NCI-H748 (cell line): ENCODE data around the gene SREK1IP1.
"Not testable (repeated sequence)": the region's sequence is repeated elsewhere in the genome, so short reads cannot be mapped to it uniquely, and the experiment has no call there.

Experiments
- DNase-seq: peaks from one replicate; lab custom pipeline; 2025; ENCODE audit not compliant: unreplicated experiment; lab: John Stamatoyannopoulos, UW

The SREK1IP1 gene

GRCh38 chr5:64765804-64766504, 2.5 kb downstream of the SREK1IP1 start:
- DNase-seq, result peak; percentile 3

GRCh38 chr5:64763948-64764503, 4.5 kb downstream of the SREK1IP1 start:
- no peak for DNase-seq

- no peak for DNase-seq
These were observed 8.4 kb downstream of the SREK1IP1 start for GRCh38 chr5:64759960-64760660.

GRCh38 chr5:64758901-64759300, 9.6 kb downstream of the SREK1IP1 start:
- DNase-seq, result no peak

GRCh38 chr5:64754066-64754465, 14.4 kb downstream of the SREK1IP1 start:
- DNase-seq, result no peak

GRCh38 chr5:64749385-64749784, 19.1 kb downstream of the SREK1IP1 start:
- no peak for DNase-seq

GRCh38 chr5:64746446-64746845, 22.0 kb downstream of the SREK1IP1 start:
- DNase-seq, result no peak

- no peak for DNase-seq
These were observed 23.6 kb downstream of the SREK1IP1 start for GRCh38 chr5:64744914-64745313.

- DNase-seq, result no peak
These were observed 25.7 kb downstream of the SREK1IP1 start for GRCh38 chr5:64742821-64743220.

GRCh38 chr5:64742411-64742810, 26.1 kb downstream of the SREK1IP1 start:
- no peak for DNase-seq

- no peak for DNase-seq
These were observed 41.3 kb downstream of the SREK1IP1 start for GRCh38 chr5:64727150-64727549.

GRCh38 chr5:64722588-64722987, 45.9 kb downstream of the SREK1IP1 start:
- no peak for DNase-seq

- DNase-seq, result not testable (repeated sequence)
These were observed 54.0 kb downstream of the SREK1IP1 start for GRCh38 chr5:64714495-64714894.

GRCh38 chr5:64707191-64707590, 61.3 kb downstream of the SREK1IP1 start:
- no peak for DNase-seq

- DNase-seq, result not testable (repeated sequence)
These were observed 62.4 kb downstream of the SREK1IP1 start for GRCh38 chr5:64706074-64706473.

- no peak for DNase-seq
These were observed 67.7 kb downstream of the SREK1IP1 start for GRCh38 chr5:64700765-64701164.

GRCh38 chr5:64696414-64696813, 72.1 kb downstream of the SREK1IP1 start:
- DNase-seq, result not testable (repeated sequence)

GRCh38 chr5:64693636-64694035, 74.9 kb downstream of the SREK1IP1 start:
- DNase-seq, result no peak

GRCh38 chr5:64691291-64691690, 77.2 kb downstream of the SREK1IP1 start:
- DNase-seq, result no peak

- DNase-seq, result peak; percentile 86
These were observed 77.9 kb downstream of the SREK1IP1 start, which contains the start of gene SHISAL2B for GRCh38 chr5:64690417-64691151. Gene SHISAL2B (plus strand): TSS chr5:64690503. CDS start chr5:64690624, 121 bp downstream.

- DNase-seq, result no peak
These were observed 78.4 kb downstream of the SREK1IP1 start for GRCh38 chr5:64690104-64690416.

GRCh38 chr5:64688965-64689364, 79.5 kb downstream of the SREK1IP1 start:
- DNase-seq, result no peak
